RWPE1 (cell line): ENCODE data around the gene HYDIN.

Experiments used
- CTCF ChIA-PET: fragments of 350-600 bp; sonication (Branson Sonifier 250); formaldehyde crosslinking; extraction: SDS; loops from one replicate; lab custom pipeline; 2021; lab: Yijun Ruan, JAX
- POLR2A ChIA-PET: fragments of 400-600 bp; formaldehyde crosslinking; extraction: SDS; loops from one replicate; lab custom pipeline; 2020; ENCODE audit warnings: antibody characterized with exemption; ENCODE audit not compliant: low non-redundant PET; lab: Yijun Ruan, JAX
- DNase-seq: peaks from one replicate; pipeline ENCODE4 v3.0.0; 2012; ENCODE audit warnings: low spot score
- H3K27ac ChIP-seq: fragments of 450-650 bp; 2 replicates; pipeline ENCODE4 v1.5.1; 2017
- CTCF ChIP-seq: fragments of 450-650 bp; conservative IDR thresholded peaks from 2 replicates; pipeline ENCODE4 v1.5.1; 2017; ENCODE audit warnings: low read depth, mild to moderate bottlenecking

The HYDIN gene

DNA sequence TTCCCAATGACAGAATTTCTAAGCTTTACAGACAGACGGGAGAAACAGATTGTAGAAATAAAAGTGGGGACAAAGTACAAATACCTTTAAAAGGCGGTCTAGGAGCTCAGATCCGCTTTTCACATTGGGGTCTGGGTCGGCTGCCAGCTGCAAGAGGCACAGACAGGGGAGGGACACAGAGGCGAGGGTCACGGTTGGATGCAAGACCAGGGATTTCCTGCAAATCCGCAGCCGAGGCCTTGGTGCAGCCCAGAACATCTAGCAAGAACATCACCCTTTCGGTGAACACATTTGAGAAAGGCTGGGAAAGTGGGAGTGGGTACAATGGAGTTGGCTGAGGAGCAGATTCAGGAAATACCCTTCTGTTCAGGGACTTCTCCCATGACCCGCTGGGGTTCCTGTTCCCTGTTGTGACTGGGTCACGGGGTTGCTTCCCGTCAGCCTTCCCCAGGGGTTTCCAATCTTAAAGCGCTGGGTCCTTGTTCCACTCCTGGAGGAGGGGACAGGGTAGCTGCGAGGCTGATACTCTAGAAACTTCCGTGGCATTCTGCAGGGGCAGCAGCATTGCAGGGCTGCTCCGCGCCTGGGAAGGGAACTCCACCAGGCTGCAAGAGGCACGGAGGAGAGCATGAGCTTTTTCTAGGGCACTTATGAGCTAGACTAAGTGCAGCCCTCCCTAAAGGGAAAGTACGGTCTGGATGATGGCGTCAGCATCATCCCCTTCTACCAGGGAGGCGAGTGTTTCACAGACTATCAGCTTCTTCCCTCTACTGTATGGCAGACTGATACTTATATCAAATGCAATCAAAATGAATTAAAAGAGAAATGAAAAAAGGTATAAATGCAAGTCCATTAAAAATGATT, 445.6 kb downstream of the HYDIN start:
- ChIA-PET POLR2A (no interaction called here), CTCF (no interaction called here)
- TF ChIP-seq CTCF: no peak
- DNase-seq: no peak
- H3K27ac ChIP-seq: no peak overlapping the region

DNA sequence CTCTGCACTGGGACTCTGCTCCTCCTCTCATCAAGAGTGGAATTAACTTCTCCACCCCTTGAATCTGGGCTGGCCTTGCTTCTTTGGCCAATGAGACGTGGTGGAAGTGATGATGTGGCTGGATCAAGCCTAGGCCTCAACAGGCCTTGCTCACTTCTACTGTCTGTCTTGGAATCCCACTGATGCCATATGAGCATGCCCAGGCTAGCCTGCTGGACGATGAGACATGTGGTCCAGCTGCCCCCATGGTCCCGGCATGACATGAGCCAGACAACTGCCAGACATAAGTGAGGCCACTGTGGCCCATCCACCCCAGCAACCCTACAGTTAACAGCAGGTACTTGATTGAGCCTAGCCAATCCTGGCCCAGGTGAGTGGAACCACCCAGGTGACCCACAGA, 448.3 kb downstream of the HYDIN start:
- POLR2A ChIA-PET: no interaction called here
- CTCF ChIA-PET: interaction anchor here (0.5 kb wide), 1 partner anchor 11 kb away, joined by 4 read pairs; no protein-coding TSS in a partner anchor
- TF ChIP-seq CTCF: no peak
- peak overlapping the region; percentile 11 for H3K27ac ChIP-seq
- no peak for DNase-seq

GRCh38 chr16:70781800-70782199, 448.7 kb downstream of the HYDIN start:
- peak overlapping the region; percentile 11; the same call in 1 of the 2 replicates for H3K27ac ChIP-seq
- ChIA-PET POLR2A (no interaction called here), CTCF (interaction anchor here (0.5 kb wide), 1 partner anchor 11 kb away, joined by 4 read pairs; no protein-coding TSS in a partner anchor)
- DNase-seq: no peak
- no peak for TF ChIP-seq CTCF

DNA sequence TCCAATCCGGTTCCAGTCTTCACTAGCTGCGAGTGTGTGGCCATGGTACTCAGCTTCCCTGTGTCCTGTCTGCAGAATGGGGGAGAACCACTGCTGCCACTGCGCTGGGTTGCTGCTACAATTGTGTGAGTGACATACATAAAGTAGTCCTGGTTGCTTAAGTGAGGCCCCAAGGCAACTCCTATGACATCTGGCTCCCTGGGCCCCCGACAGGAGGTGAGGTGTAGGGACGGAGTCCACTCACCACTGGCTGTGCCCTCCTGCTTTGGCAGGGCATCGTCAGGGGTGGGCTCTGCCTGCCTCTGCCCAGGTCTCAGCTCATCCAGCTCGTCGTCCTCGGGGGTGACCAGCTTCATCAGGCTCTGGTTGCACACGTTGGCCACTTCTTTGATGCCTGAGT, 450.0 kb downstream of the HYDIN start:
- TF ChIP-seq CTCF: no peak
- no peak for DNase-seq
- H3K27ac ChIP-seq: no peak overlapping the region; the same call in 1 of the 2 replicates
- CTCF ChIA-PET: interaction anchor here (0.7 kb wide), 1 partner anchor 119 kb away, joined by 3 read pairs; no protein-coding TSS in a partner anchor
- POLR2A ChIA-PET: no interaction called here

DNA sequence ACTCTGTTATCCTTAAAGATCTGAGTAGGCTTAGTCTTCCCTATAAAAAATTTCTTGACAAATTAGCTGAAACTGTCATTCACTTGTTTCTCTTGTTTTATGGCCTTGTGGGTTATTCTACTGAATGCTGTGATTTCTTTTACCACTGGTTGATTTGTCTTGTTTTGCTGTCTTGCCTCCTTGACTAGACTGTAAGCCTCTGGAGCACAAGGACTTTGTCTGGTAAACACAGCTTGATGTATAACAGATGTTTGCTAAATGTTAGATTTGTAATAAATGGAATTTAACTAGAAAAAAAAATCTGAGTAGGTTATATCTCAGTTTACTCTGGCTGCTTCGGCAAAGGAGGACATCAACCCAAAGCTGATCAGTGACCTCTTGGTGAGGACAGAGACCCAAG, 451.2 kb downstream of the HYDIN start:
- ChIA-PET CTCF (interaction anchor here (0.6 to 0.8 kb wide), 2 partner anchors 9 to 64 kb away, joined by 3 read pairs; no protein-coding TSS in a partner anchor), POLR2A (interaction anchor here (0.5 to 0.7 kb wide), 2 partner anchors 84 to 294 kb away, joined by 3 to 5 read pairs; no protein-coding TSS in a partner anchor)
- no peak for DNase-seq
- no peak for TF ChIP-seq CTCF
- H3K27ac ChIP-seq: no peak overlapping the region

DNA sequence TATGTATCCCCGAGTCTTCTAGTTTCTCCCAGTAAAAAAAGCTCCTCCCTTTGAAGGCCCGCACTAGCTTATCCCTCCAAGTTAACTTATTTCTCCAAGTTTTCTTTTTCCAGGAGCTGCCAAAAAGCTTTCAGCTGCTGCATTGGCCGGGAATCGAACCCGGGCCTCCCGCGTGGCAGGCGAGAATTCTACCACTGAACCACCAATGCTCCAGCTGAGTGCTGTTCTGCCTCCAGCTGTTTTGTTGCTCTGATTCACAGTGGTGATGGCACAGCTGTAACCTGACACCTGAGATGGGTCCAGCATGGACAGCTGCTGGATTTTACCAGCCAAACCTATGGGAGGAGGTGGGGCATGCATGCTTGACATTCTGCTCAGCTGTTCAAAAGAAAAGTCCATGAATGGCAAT, 451.6 kb downstream of the HYDIN start:
- ChIA-PET CTCF (interaction anchor here (0.6 to 0.8 kb wide), 2 partner anchors 8 to 64 kb away, joined by 3 read pairs; no protein-coding TSS in a partner anchor), POLR2A (interaction anchor here (0.5 to 0.7 kb wide), 2 partner anchors 83 to 294 kb away, joined by 3 to 5 read pairs; no protein-coding TSS in a partner anchor)
- no peak for TF ChIP-seq CTCF
- peak; percentile 94 for DNase-seq
- H3K27ac ChIP-seq: 0 out of 2 replicates have a peak overlapping the region, but pooled peaks have one; percentile 26
